H1 (cell line): Measurements from ENCODE around the gene TTC13. TPM values are rescaled to one million over a fixed set of nuclear protein-coding genes. Genes with fewer than 3 reads are reported as not detected.

Experiments used
- CTCF ChIA-PET: fragments of 300-600 bp; sonication (Branson Sonifier 250); formaldehyde crosslinking; loops from one replicate; lab custom pipeline; 2021; ENCODE audit not compliant: partially characterized antibody; lab: Charles Lee
- POLR2A ChIA-PET: fragments of 300-600 bp; sonication (Branson Sonifier 250); formaldehyde crosslinking; loops from one replicate; lab custom pipeline; 2021; ENCODE audit warnings: inconsistent platforms; ENCODE audit not compliant: partially characterized antibody; lab: Charles Lee
- DNase-seq, 2 experiments: peaks; one replicate each; pipeline versions ENCODE4 v3.0.0 to v3.0.0-alpha.2; 2010 to 2022; ENCODE audit warnings: low spot score in 2 of 2, low read depth in 1 of 2, mixed read lengths in 1 of 2
- FAIRE-seq: peaks from 2 replicates; lab custom pipeline; 2011; peaks lifted over from hg19 to GRCh38; lab: Jason Lieb, UNC
- H2AFZ ChIP-seq: 2 replicates; pipeline ENCODE4 v1.8.1; 2012; ENCODE audit warnings: low read length, inconsistent platforms
- H2AK5ac ChIP-seq: 2 replicates; pipeline ENCODE4 v1.6.1; 2013; ENCODE audit warnings: low read depth, low read length
- H2BK120ac ChIP-seq: replicated peaks from 2 replicates; pipeline ENCODE3; 2013; ENCODE audit warnings: low read depth, low read length, inconsistent platforms
- H2BK12ac ChIP-seq: 2 replicates; pipeline ENCODE4 v1.6.1; 2013; ENCODE audit warnings: low read depth, low read length
- H2BK15ac ChIP-seq: 2 replicates; pipeline ENCODE4 v1.6.1; 2013; ENCODE audit warnings: low read length
- H2BK20ac ChIP-seq: 2 replicates; pipeline ENCODE4 v1.6.1; 2013; ENCODE audit warnings: low read length
- H2BK5ac ChIP-seq: 2 replicates; pipeline ENCODE4 v1.6.1; 2013; ENCODE audit warnings: low read depth, low read length
- H3K14ac ChIP-seq: 2 replicates; pipeline ENCODE4 v1.6.1; 2013; ENCODE audit warnings: inconsistent platforms; ENCODE audit not compliant: insufficient read length
- H3K18ac ChIP-seq: 2 replicates; pipeline ENCODE4 v1.6.1; 2013; ENCODE audit warnings: low read length; ENCODE audit errors: extremely low read depth
- H3K23ac ChIP-seq: 2 replicates; pipeline ENCODE4 v1.6.1; 2013; ENCODE audit warnings: inconsistent platforms; ENCODE audit not compliant: insufficient read length
- H3K23me2 ChIP-seq: 2 replicates; pipeline ENCODE4 v1.6.1; 2013; ENCODE audit warnings: low read depth, low read length
- H3K27ac ChIP-seq: 2 replicates; pipeline ENCODE4 v1.6.1; 2011; ENCODE audit warnings: low read depth, low read length, inconsistent platforms
- H3K27me3 ChIP-seq, 4 experiments: replicated peaks in 1 of 4; 1 replicate in 1 of 4; 2 replicates in 3 of 4; pipeline versions ENCODE4 v1.6.1 to v1.8.1; 2011 to 2013; ENCODE audit warnings: low read length in 3 of 4, mild to moderate bottlenecking in 3 of 4, inconsistent platforms in 2 of 4, mixed read lengths in 2 of 4, moderate library complexity in 1 of 4; ENCODE audit not compliant: control insufficient read depth in 3 of 4, insufficient read depth in 3 of 4; ENCODE audit errors: extremely low read depth in 1 of 4
- H3K36me3 ChIP-seq, 4 experiments: 2 replicates each; pipeline versions ENCODE4 v1.6.1 to v1.8.1; 2011 to 2013; ENCODE audit warnings: mild to moderate bottlenecking in 4 of 4, low read length in 3 of 4, moderate library complexity in 2 of 4, control low read depth in 1 of 4, inconsistent platforms in 1 of 4; ENCODE audit not compliant: insufficient read depth in 4 of 4, control insufficient read depth in 2 of 4
- H3K4ac ChIP-seq: replicated peaks from 2 replicates; pipeline ENCODE3; 2013; ENCODE audit warnings: low read length, low read depth, mixed read lengths, inconsistent platforms; ENCODE audit not compliant: insufficient read length
- H3K4me1 ChIP-seq, 4 experiments: replicated peaks in 1 of 4; 1 replicate in 1 of 4; 2 replicates in 3 of 4; pipeline versions ENCODE4 v1.6.1 to v1.8.1; 2011 to 2013; ENCODE audit warnings: low read length in 3 of 4, inconsistent platforms in 2 of 4, mixed read lengths in 1 of 4; ENCODE audit not compliant: insufficient read depth in 4 of 4, control insufficient read depth in 3 of 4
- H3K4me2 ChIP-seq, 2 experiments: 2 replicates each; pipeline versions ENCODE4 v1.6.1 to v1.8.1; 2011 to 2013; ENCODE audit warnings: low read depth in 2 of 2, low read length in 2 of 2, control low read depth in 1 of 2, inconsistent platforms in 1 of 2, mild to moderate bottlenecking in 1 of 2; ENCODE audit not compliant: insufficient read depth in 1 of 2
- H3K4me3 ChIP-seq, 4 experiments: fragments of 200-600, 300-600 bp in 1 of 4; sonication (generic), shearing (Covaris generic), sonication (Bioruptor Twin) in 1 of 4; 2 replicates each; pipeline versions ENCODE4 v1.5.1 to v1.8.1; 2011 to 2016; ENCODE audit warnings: low read length in 4 of 4, low read depth in 3 of 4, control low read depth in 2 of 4, inconsistent platforms in 2 of 4, mild to moderate bottlenecking in 2 of 4, mixed read lengths in 1 of 4, moderate library complexity in 1 of 4; ENCODE audit not compliant: insufficient read depth in 2 of 4; ENCODE audit errors: extremely low read depth in 1 of 4
- H3K56ac ChIP-seq: replicated peaks from 2 replicates; pipeline ENCODE3; 2013; ENCODE audit warnings: low read depth, mild to moderate bottlenecking, mixed read lengths, low read length, inconsistent platforms; ENCODE audit not compliant: insufficient read length
- H3K79me1 ChIP-seq: 2 replicates; pipeline ENCODE4 v1.6.1; 2013; ENCODE audit warnings: low read depth, low read length, control low read depth
- H3K79me2 ChIP-seq, 2 experiments: 2 replicates each; pipeline versions ENCODE4 v1.6.1 to v1.8.1; 2012 to 2013; ENCODE audit warnings: low read length in 2 of 2, mild to moderate bottlenecking in 2 of 2, inconsistent platforms in 1 of 2; ENCODE audit not compliant: insufficient read depth in 2 of 2, control insufficient read depth in 1 of 2
- H3K9ac ChIP-seq, 4 experiments: replicated peaks in 1 of 4; 1 replicate in 1 of 4; 2 replicates in 3 of 4; pipeline versions ENCODE4 v1.6.1 to v1.8.1; 2011 to 2013; ENCODE audit warnings: low read depth in 3 of 4, low read length in 3 of 4, control low read depth in 2 of 4, mild to moderate bottlenecking in 2 of 4, moderate library complexity in 2 of 4, inconsistent platforms in 1 of 4; ENCODE audit errors: extremely low read depth in 1 of 4
- H3K9me3 ChIP-seq, 2 experiments: 2 replicates each; pipeline versions ENCODE4 v1.6.1 to v1.8.1; 2012 to 2013; ENCODE audit warnings: mild to moderate bottlenecking in 2 of 2, moderate library complexity in 2 of 2, control low read depth in 1 of 2, inconsistent platforms in 1 of 2, low read depth in 1 of 2, low read length in 1 of 2, mixed read lengths in 1 of 2; ENCODE audit not compliant: insufficient read depth in 2 of 2
- H4K20me1 ChIP-seq, 2 experiments: replicated peaks in 1 of 2; 2 replicates each; pipeline versions ENCODE3 to v1.8.1; 2011 to 2013; ENCODE audit warnings: inconsistent platforms in 2 of 2, low read length in 2 of 2, mild to moderate bottlenecking in 1 of 2; ENCODE audit not compliant: insufficient read depth in 2 of 2, control insufficient read depth in 1 of 2
- H4K5ac ChIP-seq: 2 replicates; pipeline ENCODE4 v1.6.1; 2013; ENCODE audit warnings: low read length, low read depth, mixed read lengths, inconsistent platforms; ENCODE audit not compliant: insufficient read length
- H4K8ac ChIP-seq: 2 replicates; pipeline ENCODE4 v1.8.0; 2013; ENCODE audit warnings: mild to moderate bottlenecking, moderate library complexity, low read length, inconsistent platforms; ENCODE audit not compliant: insufficient read depth; ENCODE audit errors: extremely low read depth
- H4K91ac ChIP-seq: replicated peaks from 2 replicates; pipeline ENCODE3; 2013; ENCODE audit warnings: low read length, mixed read lengths, inconsistent platforms; ENCODE audit not compliant: insufficient read length
- CTCF ChIP-seq, 3 experiments: IDR thresholded peaks; 1 replicate in 2 of 3; 2 replicates in 1 of 3; pipeline versions ENCODE4 v1.5.1 to v1.6.1; 2011; ENCODE audit warnings: low read length in 3 of 3, mild to moderate bottlenecking in 3 of 3, inconsistent platforms in 2 of 3, low read depth in 1 of 3, moderate library complexity in 1 of 3; ENCODE audit not compliant: insufficient read depth in 1 of 3; ENCODE audit errors: control extremely low read depth in 1 of 3
- KDM1A ChIP-seq: fragments of 200-600, 300-600 bp; sonication (generic); IDR thresholded peaks from 2 replicates; pipeline ENCODE4 v1.7.1; 2016; ENCODE audit warnings: mild to moderate bottlenecking, low read length, borderline replicate concordance
- KDM4A ChIP-seq: IDR thresholded peaks from one replicate; pipeline ENCODE4 v1.7.1; 2012; ENCODE audit warnings: low read depth, mild to moderate bottlenecking, moderate library complexity, low read length, inconsistent platforms; ENCODE audit not compliant: severe bottlenecking
- RAD21 ChIP-seq, 2 experiments: IDR thresholded peaks in 1 of 2; conservative IDR thresholded peaks in 1 of 2; 2 replicates each; pipeline ENCODE4 v1.6.1; 2011; ENCODE audit warnings: low read depth in 2 of 2, low read length in 2 of 2, improper control_type of control experiment in 1 of 2, inconsistent platforms in 1 of 2, mild to moderate bottlenecking in 1 of 2, moderate library complexity in 1 of 2
- YY1 ChIP-seq: IDR thresholded peaks from 2 replicates; pipeline ENCODE4 v1.6.1; 2011; ENCODE audit warnings: low read depth, mild to moderate bottlenecking, low read length
- WGBS, 2 experiments: shearing (Covaris generic) in 1 of 2; methylation state at CpG; one replicate each; pipeline versions ENCODE4 v1.1.6 to v1.1.7; 2013 to 2015; ENCODE audit warnings: low lambda C conversion rate in 2 of 2, mixed read lengths in 2 of 2, inconsistent platforms in 1 of 2, low coverage in 1 of 2, missing lambda C conversion rate in 1 of 2; ENCODE audit not compliant: insufficient replicate concordance in 2 of 2, insufficient coverage in 1 of 2, insufficient read length in 1 of 2; ENCODE audit errors: extremely low coverage in 1 of 2, missing lambda C conversion rate in 1 of 2; 5-methylcytosine and 5-hydroxymethylcytosine counted together
- polyA plus RNA-seq, 7 experiments: library from polyadenylated mRNA; depleted of rRNA in 3 of 7; stranded (reverse) in 5 of 7; unstranded in 2 of 7; fragments of >200 nt in 5 of 7; fragments of 200-250 nt in 2 of 7; gene quantifications; 1 replicate in 5 of 7; 2 replicates in 1 of 7; 4 replicates in 1 of 7; pipeline versions ENCODE4 v1.2.1 to v1.2.3, GENCODE V29; 2011 to 2013; ENCODE audit warnings: missing spikeins in 2 of 7, mixed read lengths in 2 of 7
- total RNA-seq: library from RNA; stranded (reverse); fragmentation: NEBNext Ultra II Directional; extraction: Animal tissue kit (Norgen Biotek cat#: 25700); gene quantifications from 2 replicates; pipeline ENCODE4 v1.2.1, GENCODE V29; 2021

TTC13 gene
- total and polyA plus RNA-seq, 2 of the 8 experiments (the other 6 are each of a cell fraction or from before 2014, with no cell fraction given), result 3.1 to 7.1 TPM

- Histone ChIP-seq H3K27me3 (no peaks in the 10 kb centered on the region), H3K9ac (no peak overlapping the region), H3K9me3 (no peaks in the 10 kb centered on the region), H2BK120ac (no peak overlapping the region), H4K20me1 (peaks cover 5 to 9% of the 10 kb centered on the region in 2 experiments), H2AK5ac (no peak overlapping the region), H3K23ac (no peak overlapping the region)
- peak; percentile 39 for FAIRE-seq
- TF ChIP-seq YY1 (peak; percentile 66; the same call in 1 of the 2 replicates), RAD21 (IDR thresholded peaks at IDR 0.05 in 1 of 2, conservative IDR thresholded peaks at IDR 0.05 in 1 of 2; ENCODE audit: low read depth in 2 of 2, low read length in 2 of 2) (peak; percentile 20 to 46; a peak in 3 of 4 replicates), KDM1A (no peak), KDM4A (no peak), CTCF (IDR thresholded peaks at IDR 0.05; ENCODE audit: control extremely low read depth in 1 of 3, insufficient read depth in 1 of 3, low read depth in 1 of 3, low read length in 3 of 3) (peak in 2 of 3 experiments; percentile 25 to 52; a peak in 2 of 4 replicates)
- TF ChIP-seq, all 59 proteins: peak for 3
- H2BK5ac ChIP-seq, result no peak overlapping the region
- no peak overlapping the region for H3K27ac ChIP-seq
- H2AFZ ChIP-seq, result no peak overlapping the region
- H2BK15ac ChIP-seq, result no peak overlapping the region
- no peak overlapping the region for H4K8ac ChIP-seq
- H2BK20ac ChIP-seq, result no peak overlapping the region
- H3K4me2 ChIP-seq, result no peak overlapping the region
- 88% methylated on average over 9 of the region's 9 CpGs; no CpG with 5 or more reads in 1 of the 2 experiments for WGBS, 2 experiments
- H3K79me2 ChIP-seq, result peaks cover 3 to 83% of the 10 kb centered on the region in 2 experiments; a peak in 3 of 4 replicates
- peaks cover 4% of the 10 kb centered on the region; the same call in 1 of the 2 replicates for H3K79me1 ChIP-seq
- no peak overlapping the region for H3K4ac ChIP-seq
- no peak overlapping the region for H3K18ac ChIP-seq
- H4K91ac ChIP-seq, result no peak overlapping the region
- no peak for DNase-seq
- CTCF ChIA-PET, result interaction anchor here (0.7 to 1.7 kb wide), 11 partner anchors 8 to 355 kb away, joined by 3 to 16 read pairs (median 4); no protein-coding TSS in a partner anchor
- peaks cover 2 to 17% (median 10%) of the 10 kb centered on the region in 4 experiments; a peak in 6 of 7 replicates for H3K4me1 ChIP-seq
- no peaks in the 10 kb centered on the region for H3K36me3 ChIP-seq
- H3K23me2 ChIP-seq, result no peaks in the 10 kb centered on the region
- H3K14ac ChIP-seq, result no peak overlapping the region
- H3K56ac ChIP-seq, result no peak overlapping the region
- no peak overlapping the region for H4K5ac ChIP-seq
- H2BK12ac ChIP-seq, result no peak overlapping the region
- POLR2A ChIA-PET, result interaction anchor here (0.9 kb wide), 1 partner anchor 107 kb away, joined by 3 read pairs; no protein-coding TSS in a partner anchor
- H3K4me3 ChIP-seq, result no peak overlapping the region
These were observed 117.9 kb downstream of the TTC13 start for GRCh38 chr1:230860617-230861384.
